Hair follicular keratinocyte (primary cell): ENCODE data around the gene SHISA4. TPM values are rescaled to one million over a fixed set of nuclear protein-coding genes. Genes with fewer than 3 reads are reported as not detected.

ENCODE experiments used
- total RNA-seq: library from RNA; depleted of rRNA; stranded (reverse); fragments of >200 nt; gene quantifications from 2 replicates; pipeline ENCODE4 v1.2.3, GENCODE V29; 2015

The SHISA4 gene, protein sequence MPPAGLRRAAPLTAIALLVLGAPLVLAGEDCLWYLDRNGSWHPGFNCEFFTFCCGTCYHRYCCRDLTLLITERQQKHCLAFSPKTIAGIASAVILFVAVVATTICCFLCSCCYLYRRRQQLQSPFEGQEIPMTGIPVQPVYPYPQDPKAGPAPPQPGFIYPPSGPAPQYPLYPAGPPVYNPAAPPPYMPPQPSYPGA
- total RNA-seq, result 2.5 and 4.4 TPM in 2 replicates

DNA sequence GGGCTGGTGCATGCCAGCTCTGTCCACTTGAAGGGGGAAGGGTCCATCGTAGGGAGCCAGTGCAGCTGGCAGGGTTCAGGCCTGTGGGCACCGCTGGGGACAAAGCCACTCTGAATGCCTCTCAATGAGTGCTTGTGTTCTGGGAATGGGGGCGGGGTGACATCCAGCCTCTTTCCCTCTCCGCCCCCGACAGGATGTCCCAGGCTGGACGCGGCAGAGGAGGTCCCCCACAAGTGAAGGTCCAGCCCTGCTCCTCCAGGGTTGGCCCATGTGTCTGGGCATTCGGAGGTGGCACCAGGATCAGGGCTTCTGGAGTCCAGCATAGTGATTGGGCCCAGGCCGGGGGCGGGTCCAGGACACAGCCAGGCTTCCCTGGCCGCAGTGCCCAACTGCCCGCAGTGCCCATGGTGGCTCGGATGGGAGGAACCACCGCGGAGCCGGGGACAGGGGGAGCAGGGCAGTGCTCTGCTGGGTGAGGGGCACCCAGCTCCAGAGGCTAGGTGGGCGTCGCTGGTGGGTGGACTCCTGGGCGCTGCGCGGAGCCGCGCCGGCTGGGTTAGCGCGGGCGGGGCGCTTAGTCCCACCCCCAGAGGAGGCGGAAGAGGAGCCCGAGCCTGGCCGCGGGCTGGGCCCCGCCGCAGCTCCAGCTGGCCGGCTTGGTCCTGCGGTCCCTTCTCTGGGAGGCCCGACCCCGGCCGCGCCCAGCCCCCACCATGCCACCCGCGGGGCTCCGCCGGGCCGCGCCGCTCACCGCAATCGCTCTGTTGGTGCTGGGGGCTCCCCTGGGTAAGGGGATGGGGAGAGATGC is at the start of gene SHISA4:
TSS of gene SHISA4 (plus strand) at position 617 of the 808 bp plus-strand sequence. CDS start at position 714, 97 bp downstream.

Other genes starting within 250 kb of the SHISA4 start
- gene IPO9, start 59.7 kb upstream of the SHISA4 start, total RNA-seq, result 13.4 and 19.6 TPM in 2 replicates
- gene LMOD1, start 57.6 kb downstream of the SHISA4 start, total RNA-seq, result 0.08 TPM in 1 of 2 replicates, not detected in the other
- 50.1 and 69.7 TPM in 2 replicates for gene TIMM17A, start 66.6 kb downstream of the SHISA4 start, total RNA-seq
- 81.5 and 96.3 TPM in 2 replicates for gene RNPEP, start 93.8 kb downstream of the SHISA4 start, total RNA-seq
- 0.62 TPM in 1 of 2 replicates, not detected in the other for gene ELF3, start 121.7 kb downstream of the SHISA4 start, total RNA-seq
- gene GPR37L1, start 234.0 kb downstream of the SHISA4 start, total RNA-seq, result not detected in 2 replicates